HFFc6 (cell line): Measurements from ENCODE around the gene C3orf20. TPM values are rescaled to one million over a fixed set of nuclear protein-coding genes. Genes with fewer than 3 reads are reported as not detected.
A peak's percentile ranks its signal among the peaks of the same experiment; 100 is the strongest.

Experiments used
- DNase-seq: peaks from one replicate; pipeline ENCODE4 v3.0.0-alpha.2; 2018
- H3K27ac Mint-ChIP-seq: 2 replicates; pipeline ENCODE4 v1.8.0; 2020; ENCODE audit warnings: mild to moderate bottlenecking, mixed read lengths
- H3K27me3 Mint-ChIP-seq: 2 replicates; pipeline ENCODE4 v1.8.0; 2021; ENCODE audit warnings: mild to moderate bottlenecking, moderate library complexity, mixed read lengths; ENCODE audit not compliant: insufficient read depth
- H3K36me3 Mint-ChIP-seq: 2 replicates; pipeline ENCODE4 v1.8.0; 2021; ENCODE audit warnings: low read depth, mixed read lengths
- H3K4me1 Mint-ChIP-seq: 2 replicates; pipeline ENCODE4 v1.8.0; 2020; ENCODE audit warnings: low read depth, mixed read lengths
- H3K4me3 Mint-ChIP-seq: 2 replicates; pipeline ENCODE4 v1.8.0; 2020; ENCODE audit warnings: mild to moderate bottlenecking, moderate library complexity, mixed read lengths
- H3K9me3 Mint-ChIP-seq: 2 replicates; pipeline ENCODE4 v1.8.0; 2020; ENCODE audit warnings: mild to moderate bottlenecking, mixed read lengths
- total RNA-seq, 6 experiments: library from RNA; stranded (reverse); fragmentation: NEBNext Ultra II Directional; extraction: Animal tissue kit (Norgen Biotek cat#: 25700); gene quantifications; 2 replicates in 1 of 6; 3 replicates in 5 of 6; pipeline ENCODE4 v1.2.3, GENCODE V29; 2021
- TF ChIP-seq, protein P1 (sequence below): fragments of 200-600 bp; sonication (generic); IDR thresholded peaks from 2 replicates; pipeline ENCODE4 v1.5.0; 2021; ENCODE audit warnings: antibody characterized with exemption, mild to moderate bottlenecking

The C3orf20 gene
- total RNA-seq, 6 experiments from 2014 or later: not detected

DNA sequence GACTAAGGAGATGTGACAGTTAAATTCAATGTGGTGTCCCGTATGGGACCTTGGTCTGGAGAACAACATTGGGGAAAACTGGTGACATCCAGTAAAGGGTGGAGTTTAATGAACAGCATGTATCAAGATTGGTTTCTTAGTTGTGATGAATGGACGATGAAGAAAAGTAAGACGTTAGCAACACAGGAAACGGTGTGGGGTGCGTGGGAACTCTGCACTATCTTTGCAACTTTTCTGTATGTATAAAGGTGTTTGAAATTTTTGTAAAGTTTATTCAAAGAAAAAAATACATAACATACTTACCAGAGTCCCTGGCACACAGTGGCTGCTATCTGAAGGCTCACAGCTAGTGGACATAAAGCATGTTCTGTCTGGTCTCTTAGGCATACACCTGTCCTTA lies 29.5 kb upstream of the C3orf20 start:
- Mint-ChIP-seq H3K27me3 (peaks cover 26% of the 10 kb centered on the region), H3K4me1 (peaks cover 1% of the 10 kb centered on the region; the same call in 1 of the 2 replicates), H3K36me3 (peaks cover 1% of the 10 kb centered on the region), H3K9me3 (no peaks in the 10 kb centered on the region), H3K4me3 (no peak overlapping the region), H3K27ac (no peak overlapping the region)
- no peak for DNase-seq
- TF ChIP-seq, protein P1, sequence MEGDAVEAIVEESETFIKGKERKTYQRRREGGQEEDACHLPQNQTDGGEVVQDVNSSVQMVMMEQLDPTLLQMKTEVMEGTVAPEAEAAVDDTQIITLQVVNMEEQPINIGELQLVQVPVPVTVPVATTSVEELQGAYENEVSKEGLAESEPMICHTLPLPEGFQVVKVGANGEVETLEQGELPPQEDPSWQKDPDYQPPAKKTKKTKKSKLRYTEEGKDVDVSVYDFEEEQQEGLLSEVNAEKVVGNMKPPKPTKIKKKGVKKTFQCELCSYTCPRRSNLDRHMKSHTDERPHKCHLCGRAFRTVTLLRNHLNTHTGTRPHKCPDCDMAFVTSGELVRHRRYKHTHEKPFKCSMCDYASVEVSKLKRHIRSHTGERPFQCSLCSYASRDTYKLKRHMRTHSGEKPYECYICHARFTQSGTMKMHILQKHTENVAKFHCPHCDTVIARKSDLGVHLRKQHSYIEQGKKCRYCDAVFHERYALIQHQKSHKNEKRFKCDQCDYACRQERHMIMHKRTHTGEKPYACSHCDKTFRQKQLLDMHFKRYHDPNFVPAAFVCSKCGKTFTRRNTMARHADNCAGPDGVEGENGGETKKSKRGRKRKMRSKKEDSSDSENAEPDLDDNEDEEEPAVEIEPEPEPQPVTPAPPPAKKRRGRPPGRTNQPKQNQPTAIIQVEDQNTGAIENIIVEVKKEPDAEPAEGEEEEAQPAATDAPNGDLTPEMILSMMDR: no peak

DNA sequence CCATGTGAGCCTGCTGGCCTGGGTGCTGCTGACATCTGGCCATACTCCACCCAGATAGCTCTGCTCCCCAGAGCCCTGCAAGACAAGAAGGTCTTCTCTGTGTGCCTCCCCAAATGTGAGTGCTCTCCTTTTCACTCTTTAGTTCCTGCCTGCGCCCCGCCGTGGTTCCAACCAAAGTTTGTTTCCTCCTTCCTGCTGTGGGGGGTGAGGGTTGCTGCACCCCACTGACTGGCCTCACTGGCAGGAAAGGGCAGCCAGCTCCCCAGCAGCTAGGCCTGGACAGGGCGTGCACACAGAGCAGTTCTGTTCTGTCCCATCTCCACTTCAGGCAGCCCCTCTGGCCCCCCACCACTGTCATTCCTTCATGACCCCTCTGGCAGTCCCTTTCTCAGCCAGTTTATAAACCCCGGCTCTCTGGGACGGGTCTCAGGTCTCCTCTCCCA lies 28.8 kb upstream of the C3orf20 start:
- TF ChIP-seq, protein P1: no peak
- Mint-ChIP-seq H3K27me3 (peaks cover 25% of the 10 kb centered on the region), H3K9me3 (no peaks in the 10 kb centered on the region), H3K27ac (no peak overlapping the region), H3K4me3 (no peak overlapping the region), H3K36me3 (peaks cover 7% of the 10 kb centered on the region), H3K4me1 (peaks cover 8% of the 10 kb centered on the region; the same call in 1 of the 2 replicates)
- no peak for DNase-seq

DNA sequence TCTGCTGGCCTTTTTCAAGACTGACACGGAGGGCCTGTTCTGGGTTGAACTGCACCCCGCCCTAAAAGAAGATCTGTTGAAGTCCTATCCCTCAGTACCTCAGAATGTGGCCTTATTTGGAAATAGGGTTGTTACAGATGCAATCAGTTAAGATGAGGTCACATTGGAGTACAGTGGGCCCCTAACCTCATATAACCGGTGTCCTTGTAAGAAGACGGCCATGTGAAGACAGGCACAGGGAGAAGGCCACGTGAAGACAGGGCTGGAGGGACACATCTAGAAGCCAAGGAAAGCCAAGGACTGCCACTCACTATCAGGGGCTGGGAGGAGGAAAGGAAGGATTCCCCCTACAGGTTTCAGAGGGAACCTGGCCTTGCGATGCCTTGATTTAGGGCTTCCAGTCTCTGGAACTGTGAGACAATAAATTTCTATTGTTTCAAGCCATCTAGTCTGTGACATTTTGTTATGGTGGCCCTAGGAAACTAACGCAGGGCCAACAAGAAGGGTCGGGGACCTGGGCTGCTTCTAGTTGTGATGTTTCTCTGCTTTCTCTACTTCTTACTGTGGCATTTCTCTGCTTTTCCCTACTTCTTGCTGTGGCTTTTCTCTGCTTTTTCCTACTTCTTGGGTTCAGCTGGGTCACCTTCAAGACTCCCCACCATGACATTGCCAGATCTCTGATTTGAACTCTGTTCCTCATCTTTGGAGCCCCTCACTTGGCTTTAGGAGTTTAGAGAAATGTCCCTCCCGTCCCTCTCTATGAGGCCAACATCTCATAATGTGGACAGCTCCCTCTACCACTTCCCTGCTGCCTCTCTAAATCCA lies 28.1 kb upstream of the C3orf20 start:
- peaks cover 9% of the 10 kb centered on the region for H3K36me3 Mint-ChIP-seq
- H3K9me3 Mint-ChIP-seq: no peaks in the 10 kb centered on the region
- no peak overlapping the region for H3K27ac Mint-ChIP-seq
- DNase-seq: no peak
- peaks cover 10% of the 10 kb centered on the region; the same call in 1 of the 2 replicates for H3K4me1 Mint-ChIP-seq
- H3K4me3 Mint-ChIP-seq: no peak overlapping the region
- H3K27me3 Mint-ChIP-seq: peaks cover 25% of the 10 kb centered on the region
- TF ChIP-seq, protein P1: peak; percentile 36

DNA sequence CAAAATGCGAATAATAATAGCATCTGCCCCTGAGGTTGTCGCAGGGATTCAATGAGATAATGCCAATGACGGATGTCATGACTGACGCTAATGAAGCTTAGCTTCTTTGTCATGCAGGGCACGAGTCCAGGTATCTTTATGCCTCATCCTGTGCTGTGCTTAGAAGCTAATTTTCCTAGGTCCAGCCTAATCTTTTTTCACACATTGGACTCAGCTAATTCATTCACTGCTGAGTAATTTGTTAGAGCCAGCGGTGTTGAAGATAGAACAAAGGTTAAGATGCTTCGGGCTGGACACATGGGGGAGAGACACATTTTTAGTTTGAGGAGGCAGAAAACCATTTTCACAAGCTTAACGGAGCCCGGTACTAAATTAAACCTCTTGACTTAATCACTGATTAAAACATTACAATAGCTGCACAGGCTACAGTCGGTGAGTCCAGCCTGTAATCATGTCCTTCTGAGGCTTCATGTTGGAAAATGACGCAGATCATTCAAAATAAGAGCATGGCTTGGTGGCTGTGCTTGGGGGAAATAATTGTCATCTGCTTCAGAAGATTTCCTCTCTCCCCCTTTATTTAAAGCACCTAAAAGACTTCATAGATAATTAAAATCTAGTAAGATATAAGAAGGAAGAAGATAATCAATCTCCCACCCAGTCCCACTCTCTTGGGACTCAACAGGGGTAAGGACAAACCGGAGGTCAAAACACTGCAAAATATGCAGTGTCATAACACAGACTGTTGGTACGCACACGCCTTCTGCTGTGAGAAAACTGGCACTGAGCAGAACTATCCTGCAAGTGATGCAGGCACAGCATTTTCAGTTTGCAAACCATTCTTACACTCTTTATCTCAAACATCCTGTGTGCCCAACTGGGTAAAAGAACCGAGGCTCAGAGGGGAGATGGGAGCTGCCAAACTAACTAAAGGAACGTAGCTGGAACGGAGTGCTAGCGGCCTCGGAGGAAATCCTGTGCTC lies 26.7 kb upstream of the C3orf20 start:
- TF ChIP-seq, protein P1: no peak
- Mint-ChIP-seq H3K27me3 (peaks cover 26% of the 10 kb centered on the region), H3K9me3 (no peaks in the 10 kb centered on the region), H3K4me1 (peaks cover 22% of the 10 kb centered on the region), H3K4me3 (no peak overlapping the region), H3K27ac (no peak overlapping the region), H3K36me3 (peaks cover 15% of the 10 kb centered on the region)
- no peak for DNase-seq

DNA sequence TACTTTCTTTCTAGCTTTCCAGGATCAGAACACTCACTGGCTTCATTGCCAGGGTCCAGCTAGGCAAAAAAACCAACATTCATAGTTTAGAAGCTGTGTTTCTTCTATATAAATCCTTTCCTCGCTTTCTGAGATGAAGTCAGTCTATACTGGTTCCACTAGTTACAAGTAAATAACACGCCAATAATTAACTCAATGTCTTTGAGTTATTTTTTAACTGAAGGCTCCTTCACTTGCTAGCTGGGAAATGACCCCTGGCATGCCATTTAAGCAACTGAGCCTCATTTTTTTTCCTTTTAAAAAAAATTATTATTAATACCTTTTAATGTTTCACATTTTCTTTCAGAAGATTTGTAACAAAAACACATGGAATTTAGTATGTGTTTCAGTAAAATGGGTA lies 25.5 kb upstream of the C3orf20 start:
- Mint-ChIP-seq H3K27ac (no peak overlapping the region), H3K4me1 (peaks cover 31% of the 10 kb centered on the region), H3K27me3 (peaks cover 17% of the 10 kb centered on the region), H3K9me3 (no peaks in the 10 kb centered on the region), H3K4me3 (no peak overlapping the region), H3K36me3 (peaks cover 15% of the 10 kb centered on the region)
- TF ChIP-seq, protein P1: no peak
- DNase-seq: no peak
